HL-60 (cell line): ENCODE measurements around the gene CHFR.

ENCODE experiments used
- GABPA ChIP-seq: IDR thresholded peaks from 2 replicates; pipeline ENCODE4 v1.6.1; 2012; ENCODE audit warnings: low read depth
- TF ChIP-seq, protein P1 (sequence below): IDR thresholded peaks from one replicate; pipeline ENCODE4 v1.5.1; 2011; ENCODE audit warnings: low read length, control low read depth, inconsistent platforms; ENCODE audit not compliant: insufficient read depth

DNA sequence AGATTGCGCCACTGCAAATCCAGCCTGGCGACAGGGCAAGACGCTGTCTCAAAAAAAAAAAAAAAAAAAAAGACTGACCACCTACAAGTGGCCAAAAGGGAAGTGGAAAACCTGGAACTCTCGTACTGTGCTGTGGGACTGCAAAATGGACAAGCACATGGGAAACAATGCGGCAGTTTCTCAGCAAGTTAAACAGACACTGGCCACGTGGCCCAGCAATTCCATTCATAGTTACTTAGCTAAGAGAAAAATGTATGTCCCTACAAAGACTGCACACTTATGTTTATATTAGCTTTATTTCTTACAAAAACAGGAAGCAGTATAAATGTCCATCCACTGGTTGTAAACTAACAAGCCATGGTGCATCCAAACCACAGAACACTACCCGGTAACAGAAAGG lies 5.6 kb downstream of the CHFR start:
- TF ChIP-seq, protein P1, sequence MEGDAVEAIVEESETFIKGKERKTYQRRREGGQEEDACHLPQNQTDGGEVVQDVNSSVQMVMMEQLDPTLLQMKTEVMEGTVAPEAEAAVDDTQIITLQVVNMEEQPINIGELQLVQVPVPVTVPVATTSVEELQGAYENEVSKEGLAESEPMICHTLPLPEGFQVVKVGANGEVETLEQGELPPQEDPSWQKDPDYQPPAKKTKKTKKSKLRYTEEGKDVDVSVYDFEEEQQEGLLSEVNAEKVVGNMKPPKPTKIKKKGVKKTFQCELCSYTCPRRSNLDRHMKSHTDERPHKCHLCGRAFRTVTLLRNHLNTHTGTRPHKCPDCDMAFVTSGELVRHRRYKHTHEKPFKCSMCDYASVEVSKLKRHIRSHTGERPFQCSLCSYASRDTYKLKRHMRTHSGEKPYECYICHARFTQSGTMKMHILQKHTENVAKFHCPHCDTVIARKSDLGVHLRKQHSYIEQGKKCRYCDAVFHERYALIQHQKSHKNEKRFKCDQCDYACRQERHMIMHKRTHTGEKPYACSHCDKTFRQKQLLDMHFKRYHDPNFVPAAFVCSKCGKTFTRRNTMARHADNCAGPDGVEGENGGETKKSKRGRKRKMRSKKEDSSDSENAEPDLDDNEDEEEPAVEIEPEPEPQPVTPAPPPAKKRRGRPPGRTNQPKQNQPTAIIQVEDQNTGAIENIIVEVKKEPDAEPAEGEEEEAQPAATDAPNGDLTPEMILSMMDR = no peak
- TF ChIP-seq GABPA = no peak
